HG03025 (cell line): ENCODE data around the gene DMRTC2.

ENCODE experiments used
- ATAC-seq: cut with Tn5 transposase; IDR thresholded peaks from one replicate; pipeline ENCODE4 v1.9.1; 2021; ENCODE audit warnings: mild to moderate bottlenecking, moderate library complexity; ENCODE audit not compliant: unreplicated experiment, low FRiP score

DMRTC2 gene

DNA sequence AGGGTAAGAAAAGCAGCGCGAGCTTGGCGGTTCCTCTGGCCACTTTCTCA lies at the start of gene DMRTC2:
Gene DMRTC2 (plus strand): TSS at position 42 of the 50 bp plus-strand sequence. CDS start 2,387 bp downstream, outside the sequence.
- ATAC-seq = no peak

DNA sequence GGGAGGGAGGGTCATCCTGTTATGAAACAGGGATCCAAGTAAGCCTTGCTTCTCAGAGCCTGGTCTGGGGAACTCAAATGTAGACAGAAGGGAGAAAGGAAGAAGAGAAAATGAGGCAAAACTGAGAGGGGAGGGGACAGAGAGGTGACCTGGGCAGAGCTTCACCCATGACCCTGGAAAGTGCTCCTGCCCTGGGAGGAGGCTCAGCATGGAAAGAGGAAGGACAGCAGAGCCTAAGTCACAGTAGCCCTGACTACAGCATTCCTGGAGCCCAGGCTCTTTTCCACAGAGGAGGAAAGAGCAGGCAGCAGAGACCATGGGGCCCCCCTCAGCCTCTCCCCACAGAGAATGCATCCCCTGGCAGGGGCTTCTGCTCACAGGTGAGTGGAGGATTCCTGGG lies 48.5 kb upstream of the DMRTC2 start, which contains the start of gene CEACAM3:
Gene CEACAM3 (plus strand): TSS at position 226 of the 400 bp plus-strand sequence. CDS start 91 bp downstream, at position 317.
- ATAC-seq = no peak

DNA sequence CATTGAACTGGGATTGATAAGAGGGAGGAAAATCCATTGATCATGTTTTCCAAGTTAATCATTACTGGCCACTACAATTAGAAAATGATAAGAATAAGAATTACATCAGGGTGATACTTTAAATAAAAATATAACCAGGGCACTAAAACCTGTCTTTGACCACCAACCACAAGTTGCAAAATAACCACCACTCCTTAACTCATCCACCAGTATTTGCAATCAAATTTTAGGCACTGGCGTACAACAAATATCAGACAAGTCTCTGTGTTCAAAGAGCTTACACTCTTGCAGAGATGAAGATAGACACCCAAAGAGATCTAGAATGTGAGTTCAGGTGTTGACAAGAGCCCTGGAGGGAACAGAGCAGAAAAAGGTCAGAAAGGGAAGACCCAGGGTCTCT lies 47.9 kb upstream of the DMRTC2 start:
- ATAC-seq = no peak

DNA sequence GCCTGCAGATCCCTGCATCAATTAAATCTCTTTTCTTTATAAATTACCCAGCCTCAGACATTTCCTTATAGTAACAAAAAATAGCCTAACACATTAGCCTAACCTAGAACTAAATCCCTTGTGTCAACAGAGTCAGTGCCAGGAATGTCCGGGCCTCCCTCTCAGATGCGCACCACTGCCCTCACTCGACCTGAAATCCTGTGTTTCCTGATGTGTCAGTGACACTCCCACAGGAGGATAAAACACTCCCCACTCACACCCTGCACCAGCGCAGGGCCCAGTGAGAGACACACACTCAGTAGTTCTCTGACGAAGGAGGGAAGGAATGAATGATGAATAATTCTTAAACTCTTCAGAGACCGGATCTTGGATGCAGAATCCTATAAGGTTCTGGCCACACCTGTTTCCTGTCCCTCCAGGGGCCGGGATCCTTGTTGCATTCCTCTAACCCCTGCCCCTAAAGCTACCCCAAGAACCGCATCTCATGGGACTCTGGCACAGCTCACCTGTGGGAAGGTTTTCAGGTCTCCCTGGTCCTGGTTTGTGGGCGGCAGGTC lies 45.3 kb upstream of the DMRTC2 start:
- ATAC-seq = no peak

DNA sequence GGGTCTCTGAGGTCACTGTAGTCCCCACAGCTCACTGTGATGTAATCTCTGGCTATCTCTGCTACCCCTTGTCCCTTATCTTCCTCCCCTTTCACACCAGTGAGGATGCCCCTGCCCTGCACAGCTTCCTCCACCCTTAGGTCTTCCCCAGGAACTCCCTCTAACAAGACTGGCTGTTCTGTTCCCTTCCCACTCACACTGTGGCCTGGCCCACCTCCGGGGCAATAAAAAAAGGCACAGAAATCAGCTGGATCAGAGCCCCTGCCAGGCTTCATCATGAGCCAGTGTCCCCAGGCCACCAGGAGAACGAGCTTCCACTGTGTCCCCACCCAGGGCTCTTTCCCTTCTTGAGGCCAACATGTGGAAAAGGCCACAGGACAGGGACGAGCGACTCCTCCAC lies 43.8 kb upstream of the DMRTC2 start:
- ATAC-seq = no peak

DNA sequence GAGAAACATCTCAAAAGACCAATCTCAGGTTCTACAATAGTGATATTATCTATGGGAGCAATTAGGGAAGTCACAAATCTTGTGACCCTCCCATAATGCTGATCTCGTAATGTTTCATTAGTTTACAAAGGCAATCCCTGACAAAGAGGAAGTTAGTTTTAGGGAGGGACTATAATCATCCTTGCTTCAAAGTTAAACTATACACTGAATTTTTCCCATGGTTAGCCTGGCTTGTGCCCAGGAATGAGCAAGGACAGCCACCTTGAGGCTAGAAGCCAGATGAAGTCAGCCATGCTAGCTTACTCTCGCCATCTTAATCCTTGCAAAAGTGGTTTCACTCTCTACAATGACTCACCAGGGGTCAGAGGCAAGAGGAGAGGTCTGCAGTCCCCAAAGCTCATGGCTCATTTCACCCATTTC lies 43.0 kb upstream of the DMRTC2 start:
- ATAC-seq = no peak

DNA sequence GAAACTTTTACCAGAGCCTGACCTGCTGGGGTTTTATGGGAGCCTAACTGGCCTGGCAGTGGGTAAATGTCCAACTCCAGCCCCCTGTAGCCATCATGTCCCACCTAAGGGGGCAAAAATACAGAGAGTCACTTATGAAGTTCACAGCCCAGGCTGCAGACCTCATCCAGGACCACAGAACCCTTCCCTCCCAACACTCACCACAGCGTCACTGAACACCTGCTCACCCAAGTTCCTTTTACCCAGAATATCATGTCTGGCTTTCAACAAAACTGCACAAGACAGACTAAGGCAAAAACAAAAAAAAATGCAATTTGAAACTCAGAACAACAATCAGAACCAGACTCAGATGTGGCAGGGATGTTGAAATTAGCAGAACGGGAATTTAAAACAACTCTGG lies 42.1 kb upstream of the DMRTC2 start:
- no peak for ATAC-seq

DNA sequence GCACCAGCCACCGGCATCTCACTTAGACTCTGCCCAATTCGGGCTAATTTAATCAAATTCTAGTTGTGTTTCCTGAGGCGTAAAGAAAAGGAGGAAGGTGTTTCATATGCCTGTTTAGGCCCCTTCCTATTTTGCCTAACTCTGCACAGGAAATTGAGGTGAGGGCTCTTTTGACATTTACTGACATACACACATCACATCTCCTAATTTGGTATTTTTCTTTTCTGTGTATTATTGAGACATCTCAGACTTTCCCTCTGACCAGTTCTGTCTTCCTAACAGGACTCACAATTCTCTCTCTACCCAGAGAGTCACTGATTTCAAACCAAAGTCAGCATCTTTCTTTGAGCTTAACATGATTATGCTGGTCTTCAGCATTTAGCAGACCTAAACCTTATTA lies 40.5 kb upstream of the DMRTC2 start:
- ATAC-seq = no peak

DNA sequence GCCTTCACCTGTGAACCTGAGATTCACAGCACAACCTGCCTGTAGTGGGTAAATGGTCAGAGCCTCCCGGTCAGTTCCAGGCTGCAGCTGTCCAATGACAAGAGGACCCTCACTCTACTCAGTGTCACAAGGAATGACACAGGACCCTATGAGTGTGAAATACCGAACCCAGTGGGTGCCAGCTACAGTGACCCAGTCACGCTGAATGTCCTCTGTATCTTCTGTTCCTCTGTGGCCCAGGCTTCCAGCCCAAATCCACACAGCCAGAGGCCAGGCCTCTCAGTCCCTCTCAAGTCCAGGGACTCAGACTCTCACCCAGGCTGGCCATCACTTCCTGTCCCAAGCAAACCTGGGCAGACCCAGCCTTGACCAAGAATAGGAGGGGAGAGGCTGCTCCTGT lies 37.7 kb upstream of the DMRTC2 start:
- no peak for ATAC-seq

DNA sequence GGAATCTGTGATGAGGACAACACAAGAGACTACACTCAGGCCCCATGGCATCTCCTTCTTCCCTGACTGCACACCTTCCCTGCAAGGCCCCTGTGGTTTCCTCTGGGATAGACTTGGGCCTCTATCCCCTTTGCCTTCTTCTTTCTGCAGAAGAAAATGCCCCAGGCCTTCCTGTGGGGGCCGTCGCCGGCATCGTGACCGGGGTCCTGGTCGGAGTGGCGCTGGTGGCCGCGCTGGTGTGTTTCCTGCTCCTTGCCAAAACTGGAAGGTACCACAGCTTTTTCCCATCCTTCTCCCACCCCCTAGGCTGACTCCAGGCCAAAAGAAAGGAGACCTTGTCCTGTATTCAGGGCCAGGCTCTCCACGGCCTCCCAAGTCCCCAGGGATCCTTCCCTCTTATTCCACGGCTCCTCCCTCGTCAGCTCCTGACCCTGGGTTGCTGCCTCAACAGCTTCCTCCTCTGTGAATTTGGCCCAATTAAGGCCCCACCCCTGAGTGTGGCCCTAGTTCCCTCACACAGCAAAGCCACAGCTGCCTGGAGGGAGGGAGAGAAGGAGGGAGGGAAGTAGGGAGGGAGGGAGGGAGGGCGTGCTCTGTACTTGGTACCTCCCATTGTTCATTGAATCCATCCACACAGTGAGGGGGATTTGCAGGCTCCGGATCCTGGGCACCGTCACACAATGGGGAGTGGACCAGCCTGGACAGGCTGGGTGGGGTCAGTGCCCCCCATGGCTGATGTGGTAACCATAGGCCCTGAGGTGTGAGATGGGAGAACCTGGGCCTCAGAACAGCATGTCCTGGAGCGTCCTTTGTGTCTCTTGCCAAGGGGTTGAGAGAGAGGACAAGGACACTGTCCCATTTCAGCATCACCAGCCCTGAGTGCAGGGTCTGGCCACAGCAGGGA lies 35.9 kb upstream of the DMRTC2 start:
- no peak for ATAC-seq

DNA sequence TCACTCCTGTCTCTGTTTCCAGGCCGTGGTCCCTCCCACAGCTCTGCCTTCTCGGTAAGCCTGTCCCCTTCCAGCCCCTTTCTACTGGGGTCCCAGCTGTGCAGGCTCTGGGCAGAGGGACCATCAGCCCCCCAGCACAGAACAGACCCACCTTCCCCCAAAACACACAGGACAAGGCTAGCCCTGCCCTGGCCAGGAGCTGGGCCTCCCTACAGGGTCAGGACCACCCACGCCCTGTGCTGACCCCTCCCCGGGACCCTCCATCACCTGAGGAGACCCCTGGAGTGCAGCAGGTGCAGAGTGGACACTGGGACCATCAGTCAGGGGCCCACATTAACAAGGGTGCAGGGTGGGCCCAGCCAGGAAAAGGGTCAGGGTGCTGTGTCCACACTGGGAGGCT lies 34.5 kb upstream of the DMRTC2 start:
- no peak for ATAC-seq

DNA sequence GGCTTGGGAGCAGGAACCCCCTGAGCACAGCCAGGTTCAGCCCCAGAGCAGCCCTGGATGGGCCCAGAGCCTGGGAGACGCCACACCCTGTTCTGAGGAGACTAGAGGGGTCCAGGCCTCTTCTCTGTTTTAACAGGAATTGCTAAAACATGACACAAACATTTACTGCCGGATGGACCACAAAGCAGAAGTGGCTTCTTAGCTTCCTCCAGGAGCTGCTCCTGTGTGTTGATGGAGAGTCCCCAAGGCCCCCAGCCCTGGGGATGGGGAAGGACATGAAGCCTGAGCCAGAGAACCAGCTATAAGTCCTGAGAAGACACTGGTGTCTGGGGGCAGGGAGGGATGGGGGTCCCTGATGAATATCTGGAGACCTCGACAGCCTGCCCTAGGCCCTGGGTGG lies 33.8 kb upstream of the DMRTC2 start:
- ATAC-seq = no peak

DNA sequence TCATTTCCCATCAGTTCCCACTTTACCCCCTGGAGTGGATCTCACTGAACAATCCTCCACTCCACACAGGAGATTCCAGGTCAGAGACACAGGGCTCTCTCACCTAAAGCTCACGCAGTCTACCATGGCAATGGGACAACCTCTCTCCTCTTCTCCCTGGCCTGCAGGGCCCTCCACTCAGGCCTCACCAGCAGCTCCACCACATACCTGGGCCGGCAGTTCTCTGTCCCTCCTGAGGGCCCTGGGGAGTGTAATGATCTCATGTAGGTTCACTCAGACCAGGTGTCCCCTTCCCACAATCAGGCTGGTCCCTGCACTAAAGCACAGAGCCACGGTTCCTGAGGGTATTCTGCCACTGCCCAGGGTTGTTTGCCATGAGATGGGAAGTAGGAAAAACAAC lies 32.9 kb upstream of the DMRTC2 start:
- no peak for ATAC-seq

DNA sequence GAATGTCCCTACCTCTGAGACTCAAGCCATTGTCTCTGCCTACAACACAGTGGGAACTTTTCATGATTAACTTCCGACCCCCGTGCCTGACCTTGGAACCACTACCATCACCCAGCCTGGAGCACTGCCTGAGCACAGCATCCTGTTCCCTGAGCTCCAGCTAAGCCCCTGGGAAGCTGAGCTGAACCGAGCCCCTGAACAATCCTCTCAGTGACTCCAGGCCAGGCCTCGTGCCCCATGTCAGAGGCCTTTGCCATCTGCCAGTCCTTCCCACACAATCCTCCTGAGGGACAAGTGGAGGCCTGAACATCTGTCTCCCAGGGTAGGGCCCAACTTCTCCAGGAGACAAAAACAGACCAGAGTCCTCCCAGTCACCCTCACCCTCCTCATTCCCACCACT lies 30.9 kb upstream of the DMRTC2 start:
- no peak for ATAC-seq

DNA sequence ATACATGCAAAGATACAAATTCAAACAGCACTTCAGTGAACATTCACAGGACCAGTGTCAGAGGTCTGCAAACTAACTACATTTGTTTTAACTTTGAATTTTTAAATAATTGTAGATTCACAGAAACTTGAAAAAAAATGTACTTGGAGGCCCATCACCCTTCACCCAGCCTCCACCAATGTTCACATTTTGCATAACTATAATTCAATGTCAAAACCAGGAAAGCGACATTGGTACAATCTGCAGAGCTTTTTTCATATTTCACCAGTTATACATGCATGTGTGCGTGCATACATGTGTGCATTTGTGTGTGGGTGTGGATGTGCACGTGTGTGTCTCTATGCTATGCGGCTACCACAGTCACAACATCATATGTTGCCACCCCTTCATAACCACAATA lies 29.5 kb upstream of the DMRTC2 start:
- no peak for ATAC-seq

DNA sequence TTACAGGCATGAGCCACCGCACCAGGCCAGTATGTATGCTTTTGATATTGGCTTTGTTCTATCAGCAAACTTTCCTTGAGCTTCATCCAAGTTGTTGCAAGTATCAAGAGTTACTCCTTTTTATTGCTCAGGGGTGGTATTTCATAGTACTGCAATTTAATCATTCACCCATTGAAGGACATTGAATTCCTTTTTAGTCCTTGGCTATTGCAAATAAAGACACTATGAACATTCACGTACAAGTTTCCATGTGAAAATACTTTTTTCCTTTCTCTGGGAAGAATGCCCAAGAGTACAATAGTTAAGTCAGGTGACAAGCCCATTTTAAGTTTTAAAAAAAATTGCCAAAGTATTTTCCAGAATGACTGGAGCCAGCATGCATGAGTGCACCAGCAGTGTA lies 28.1 kb upstream of the DMRTC2 start:
- no peak for ATAC-seq

DNA sequence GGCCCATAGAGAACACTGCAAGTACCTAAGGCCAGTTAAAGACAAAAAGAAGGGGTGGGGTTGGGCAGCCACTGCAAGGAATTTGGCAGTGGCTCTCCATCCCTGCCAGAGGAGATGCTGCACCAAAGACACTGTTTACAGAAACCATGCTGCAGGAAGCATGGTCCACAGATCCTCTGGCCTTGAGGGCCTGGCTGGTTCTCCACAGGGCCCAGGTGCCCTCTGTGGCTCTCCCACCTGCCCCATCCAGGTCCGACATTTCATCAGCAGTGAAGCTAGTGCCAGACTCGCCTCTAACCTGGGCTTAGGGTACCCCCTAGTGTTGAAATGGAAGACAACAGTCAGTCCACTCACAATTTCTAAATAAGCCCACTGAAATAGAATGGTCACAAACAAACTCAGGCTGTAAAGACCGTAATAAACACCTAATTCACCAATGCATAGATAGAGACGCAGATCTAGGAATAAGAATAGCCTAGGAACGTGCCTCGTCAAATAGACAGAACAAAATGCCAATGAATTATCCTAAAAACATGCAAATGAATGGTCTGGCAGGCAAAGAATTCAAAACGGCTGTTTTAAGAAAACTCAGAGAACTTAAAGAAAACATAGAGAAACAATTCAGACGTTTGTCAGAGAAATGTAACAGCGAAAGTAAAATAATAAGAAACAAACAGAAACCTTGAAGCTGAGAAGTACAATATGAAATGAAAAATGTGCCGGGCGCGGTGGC lies 23.7 kb upstream of the DMRTC2 start:
- no peak for ATAC-seq

DNA sequence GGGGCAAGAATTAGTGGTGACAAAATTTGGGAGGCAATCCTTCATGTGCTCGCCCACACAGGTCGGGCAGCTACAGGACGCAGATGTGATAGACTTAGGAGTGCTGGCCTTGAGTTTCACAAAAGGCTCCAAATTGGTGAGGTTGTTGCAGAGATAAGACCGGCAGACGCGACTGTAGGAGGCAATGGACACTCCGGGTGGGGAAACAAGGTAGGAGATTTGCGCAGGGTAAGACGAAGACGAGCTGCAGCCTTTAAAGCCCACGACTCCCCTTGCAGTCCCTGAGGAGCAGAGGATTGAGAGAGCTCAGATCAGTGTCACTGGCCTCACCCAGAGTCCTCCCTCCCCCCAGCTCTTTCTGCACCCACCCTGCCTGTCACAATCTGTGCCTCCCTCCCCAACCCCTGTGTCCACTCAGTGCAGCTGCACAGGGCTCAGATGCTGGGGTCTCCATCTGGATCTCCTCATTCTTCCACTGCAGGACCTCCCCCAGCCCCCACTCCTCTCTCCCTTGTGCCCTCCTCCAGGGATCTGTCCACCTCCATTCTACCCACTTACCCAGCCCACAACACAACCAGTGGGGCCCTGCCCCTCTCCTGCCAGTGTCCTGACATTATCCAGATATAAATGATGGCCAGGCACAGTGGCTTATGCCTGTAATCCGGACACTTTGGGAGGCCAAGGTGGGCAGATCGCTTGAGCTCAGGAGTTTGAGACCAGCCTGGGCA lies 6.7 kb upstream of the DMRTC2 start:
- ATAC-seq = no peak

DNA sequence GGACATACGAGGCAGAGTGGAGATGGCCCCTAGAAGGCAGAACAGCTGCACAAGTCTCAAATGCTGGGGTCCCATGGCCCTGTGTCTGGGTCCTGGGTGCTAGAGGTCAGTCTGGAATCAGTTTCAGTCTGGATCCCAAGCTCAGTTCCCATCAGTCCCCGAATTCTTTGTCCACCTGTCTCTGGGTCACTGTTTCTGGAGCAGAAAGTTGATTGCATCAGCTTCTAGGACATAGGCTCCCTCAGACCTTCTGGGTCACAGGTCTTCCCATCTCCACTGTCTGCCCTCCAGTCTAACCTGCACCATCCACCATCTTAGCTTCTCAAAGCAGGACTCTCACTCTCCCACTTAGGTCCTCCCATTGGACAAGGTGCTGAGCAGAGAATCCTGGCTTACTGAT lies 5.6 kb upstream of the DMRTC2 start:
- ATAC-seq = no peak

DNA sequence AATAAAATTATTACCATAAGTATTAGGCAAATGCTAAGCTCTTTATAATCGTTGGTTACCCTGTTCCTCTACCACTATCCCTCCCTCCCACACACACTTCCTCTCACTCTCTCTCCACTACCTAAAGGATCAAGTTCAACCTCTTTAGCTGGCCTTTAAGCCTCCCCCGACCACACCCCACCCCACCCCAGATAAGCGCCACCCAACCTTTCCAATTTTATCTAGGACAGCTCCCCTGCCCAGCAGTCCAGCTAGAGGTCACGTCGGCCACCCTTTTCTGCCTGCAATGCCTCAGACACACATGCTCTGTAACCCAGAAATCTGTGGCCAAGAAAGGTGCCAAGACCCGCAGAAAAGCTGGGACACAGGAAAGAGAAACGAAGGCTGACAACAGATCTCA lies 1.5 kb upstream of the DMRTC2 start:
- no peak for ATAC-seq

DNA sequence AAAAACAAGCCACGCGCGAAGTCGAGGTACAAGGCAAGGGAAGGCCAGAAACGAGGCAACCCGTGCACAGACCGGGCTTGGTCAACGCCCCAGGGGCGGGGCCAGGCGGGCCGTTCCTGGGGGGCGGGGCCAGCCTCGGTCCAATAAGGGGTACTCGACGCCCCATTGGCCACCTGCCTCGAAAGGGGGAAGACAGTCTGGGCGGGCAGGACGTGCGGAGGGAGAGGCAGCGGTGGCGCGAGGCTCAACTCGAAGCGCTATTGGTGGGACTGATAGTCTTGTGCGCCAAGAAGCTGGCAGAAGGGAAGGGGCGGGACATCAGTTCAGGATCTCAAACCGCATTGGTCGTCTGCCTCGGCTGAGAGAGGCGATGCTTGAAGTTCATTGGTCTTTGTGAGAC lies 241 bp upstream of the DMRTC2 start, which contains the start of gene LYPD4:
Gene LYPD4 (minus strand): TSS at position 83 of the 400 bp plus-strand sequence. CDS start 5,398 bp downstream, outside the sequence.
- ATAC-seq = no peak
